Cardiac ventricle fibroblast (primary cell): ENCODE data around the gene CFAP97D2. TPM values are rescaled to one million over a fixed set of nuclear protein-coding genes. Genes with fewer than 3 reads are reported as not detected.

Experiments used
- total RNA-seq: library from RNA; depleted of rRNA; stranded (reverse); fragments of >200 nt; gene quantifications from 2 replicates; pipeline ENCODE4 v1.2.3, GENCODE V29; 2015

CFAP97D2 gene
- total RNA-seq = not detected in 2 replicates

DNA sequence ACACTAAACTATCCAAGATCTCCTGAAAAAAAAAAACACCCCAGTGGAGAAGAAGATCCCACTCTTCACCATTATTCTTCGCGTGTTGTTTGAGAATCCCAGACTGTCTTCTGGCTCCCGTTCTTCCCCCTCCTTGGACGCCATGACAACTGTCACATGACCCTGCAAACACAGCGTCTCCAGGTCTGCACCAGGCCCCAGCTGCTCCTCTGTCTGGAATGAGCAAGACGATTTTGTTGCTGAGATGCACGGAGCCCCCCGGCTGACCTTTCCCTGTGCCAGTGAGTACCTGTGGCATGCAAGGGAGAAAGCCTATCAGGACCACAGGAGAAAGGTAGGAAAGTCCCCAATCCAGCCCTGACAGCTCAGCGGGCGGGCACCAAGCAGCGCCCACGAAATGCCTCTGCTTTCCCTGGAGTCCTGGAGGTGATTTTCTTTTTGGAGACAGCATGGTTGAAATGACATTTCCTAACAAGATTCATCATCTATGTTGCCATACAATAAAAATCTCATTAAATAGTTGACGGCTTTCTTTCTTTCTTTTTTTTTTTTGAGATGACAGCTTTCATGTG is at the start of gene CFAP97D2:
CFAP97D2 (plus strand) TSS at position 171 of the 572 bp plus-strand sequence; CDS start at position 245, 74 bp downstream.

DNA sequence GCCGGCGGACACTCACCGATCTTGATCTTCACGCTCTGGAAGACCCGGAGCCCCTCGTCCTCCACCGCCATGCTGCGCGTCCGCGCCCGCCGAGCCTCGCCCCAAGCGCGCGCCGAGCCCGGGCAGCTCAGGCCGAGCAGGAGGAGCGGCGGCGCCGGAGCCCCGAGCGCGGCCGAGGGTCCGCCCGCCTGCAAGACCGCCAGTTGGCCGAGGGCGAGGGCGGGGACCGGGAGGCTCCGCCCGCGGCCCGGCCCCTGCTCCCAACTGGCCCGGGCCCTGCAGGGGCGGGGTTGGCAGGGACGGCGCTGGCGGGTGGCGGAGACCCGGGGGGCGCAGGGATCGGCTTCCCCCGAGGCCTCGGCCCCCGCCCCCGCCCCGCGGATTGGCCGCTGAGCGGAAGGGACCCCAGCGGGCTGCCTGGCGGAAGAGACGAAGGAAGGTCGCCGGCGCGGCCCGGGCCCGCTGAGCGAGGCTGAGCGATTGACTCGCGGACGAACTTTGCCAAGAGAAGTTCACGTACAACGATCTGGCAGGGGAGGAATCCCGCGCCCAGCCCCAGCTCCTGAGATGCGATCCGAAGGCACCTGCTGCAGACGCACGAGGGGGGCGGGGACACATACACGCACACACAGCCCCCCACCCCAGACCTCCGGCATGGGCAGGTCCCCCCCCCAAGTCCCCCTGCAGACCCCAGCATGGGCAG is 46.5 kb upstream of the CFAP97D2 start, which contains the start of gene RASA3:
RASA3 (minus strand) TSS at position 205 of the 703 bp plus-strand sequence; CDS start at position 71, 134 bp downstream.

DNA sequence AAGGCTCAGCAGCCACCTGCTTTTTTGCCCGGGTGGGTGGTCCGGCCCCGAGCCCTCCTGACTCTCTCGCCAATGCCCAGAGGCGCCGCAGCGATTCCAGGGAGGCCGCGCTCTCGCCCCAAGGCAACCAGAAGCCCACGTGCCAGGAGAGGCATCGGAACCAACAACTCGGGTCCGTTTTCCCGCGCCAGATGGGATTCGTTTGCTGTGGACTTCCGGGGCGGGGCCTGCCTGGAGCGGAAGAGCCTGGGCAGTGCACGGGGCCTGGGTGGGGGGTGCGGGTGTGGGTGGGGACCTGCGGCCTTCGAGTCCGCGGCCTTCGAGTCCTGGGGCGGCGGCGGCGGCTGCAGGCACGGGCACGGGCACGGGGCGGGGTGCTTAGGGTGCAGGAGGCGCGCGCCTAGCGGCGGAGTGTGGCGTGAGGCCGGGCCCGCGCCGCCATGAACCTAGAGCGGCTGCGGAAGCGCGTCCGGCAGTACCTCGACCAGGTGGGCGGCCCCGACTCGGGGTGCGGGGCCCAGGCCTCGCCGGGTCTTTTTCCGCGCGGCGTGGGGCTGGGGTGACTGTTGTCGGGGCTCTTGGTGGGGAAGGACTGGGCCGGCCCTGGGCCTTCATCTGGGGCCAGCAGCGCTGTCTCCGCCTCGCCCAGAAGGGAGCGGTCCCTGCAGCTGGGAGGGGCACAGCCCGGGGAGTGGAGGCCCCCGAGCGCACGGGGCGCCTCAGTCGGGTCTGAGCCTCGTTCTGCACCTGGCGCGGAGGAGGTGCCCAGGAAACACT is 55.8 kb downstream of the CFAP97D2 start, which contains the start of gene CDC16:
CDC16 (plus strand) TSS at position 253 of the 777 bp plus-strand sequence; CDS start at position 441, 188 bp downstream.

Other genes with a start within 250 kb of the CFAP97D2 start
- gene C13orf46, start 205.2 kb upstream of the CFAP97D2 start, total RNA-seq = 0.15 TPM in 1 of 2 replicates, not detected in the other
- 25.2 and 26.2 TPM in 2 replicates for gene RASA3, start 46.6 kb upstream of the CFAP97D2 start, total RNA-seq
- gene CDC16, start 55.6 kb downstream of the CFAP97D2 start, total RNA-seq = 33.8 and 40.4 TPM in 2 replicates
- gene UPF3A, start 102.3 kb downstream of the CFAP97D2 start, total RNA-seq = 15.8 and 26.7 TPM in 2 replicates
- 18.0 and 19.1 TPM in 2 replicates for gene CHAMP1, start 135.2 kb downstream of the CFAP97D2 start, total RNA-seq